ENCODE measurements around the gene WNT2. TPM values are rescaled to one million over a fixed set of nuclear protein-coding genes. Genes with fewer than 3 reads are reported as not detected.
"Not testable (repeated sequence)": the region's sequence is repeated elsewhere in the genome, so short reads cannot be mapped to it uniquely, and the experiment has no call there.

Gene WNT2
- total RNA-seq, 5 donors from 2014 or later (not counting 1 experiment from before 2014, with no cell fraction given), result not detected

- H3K27me3 ChIP-seq (replicated peaks in 1 of 2; ENCODE audit: control insufficient read depth in 2 of 2, extremely low read depth in 1 of 2, insufficient read depth in 2 of 2, low read length in 1 of 2), result peaks cover 0 to 3% of the 10 kb centered on the region in 2 experiments
- no peaks in the 10 kb centered on the region for H3K36me3 ChIP-seq (ENCODE audit: control insufficient read depth in 2 of 2, extremely low read depth in 1 of 2, insufficient read depth in 1 of 2, low read length in 1 of 2)
- no peak overlapping the region for H3K4me3 ChIP-seq (ENCODE audit: control insufficient read depth in 1 of 2, extremely low read depth in 1 of 2, low read length in 1 of 2)
- no peak for ATAC-seq (replicated peaks in 1 of 4)
- Mint-ChIP-seq H3K27me3 (peaks cover 3 to 9% of the 10 kb centered on the region in 2 donors), H3K4me3 (no peak overlapping the region), H3K27ac (no peak overlapping the region), H3K4me1 (no peaks in the 10 kb centered on the region), H3K36me3 (no peaks in the 10 kb centered on the region), H3K9me3 (no peaks in the 10 kb centered on the region)
- ChIA-PET POLR2A (no interaction called here), CTCF (no interaction called here)
- no peak overlapping the region for H3K27ac ChIP-seq (ENCODE audit: low read length)
- no peaks in the 10 kb centered on the region for H3K4me1 ChIP-seq (ENCODE audit: control insufficient read depth in 1 of 2, extremely low read depth in 1 of 2, insufficient read depth in 2 of 2, low read length in 2 of 2)
- DNase-seq, result no peak
- no peaks in the 10 kb centered on the region for H3K9me3 ChIP-seq
These were observed 9.3 kb downstream of the WNT2 start for GRCh38 chr7:117313582-117313981.

GRCh38 chr7:117312593-117313580, 10.0 kb downstream of the WNT2 start:
- H3K27me3 Mint-ChIP-seq, result peaks cover 0 to 9% of the 10 kb centered on the region in 2 donors
- H3K9me3 Mint-ChIP-seq, result no peaks in the 10 kb centered on the region
- WGBS (ENCODE audit: insufficient coverage), result no CpG with 5 or more reads among the region's 5 CpGs
- POLR2A ChIA-PET, result no interaction called here
- no peaks in the 10 kb centered on the region for H3K4me1 ChIP-seq (ENCODE audit: control insufficient read depth in 1 of 2, extremely low read depth in 1 of 2, insufficient read depth in 2 of 2, low read length in 2 of 2)
- no peak overlapping the region for H3K4me3 Mint-ChIP-seq
- DNase-seq, result no peak
- no peaks in the 10 kb centered on the region for H3K36me3 Mint-ChIP-seq
- H3K4me3 ChIP-seq (ENCODE audit: control insufficient read depth in 1 of 2, extremely low read depth in 1 of 2, low read length in 1 of 2), result no peak overlapping the region
- no peak overlapping the region for H3K27ac ChIP-seq (ENCODE audit: low read length)
- CTCF ChIA-PET, result no interaction called here
- H3K27me3 ChIP-seq (replicated peaks in 1 of 2; ENCODE audit: control insufficient read depth in 2 of 2, extremely low read depth in 1 of 2, insufficient read depth in 2 of 2, low read length in 1 of 2), result no peaks in the 10 kb centered on the region
- no peaks in the 10 kb centered on the region for H3K9me3 ChIP-seq
- no peaks in the 10 kb centered on the region for H3K4me1 Mint-ChIP-seq
- ATAC-seq (replicated peaks in 1 of 4), result no peak
- no peak overlapping the region for H3K27ac Mint-ChIP-seq
- no peaks in the 10 kb centered on the region for H3K36me3 ChIP-seq (ENCODE audit: control insufficient read depth in 2 of 2, extremely low read depth in 1 of 2, insufficient read depth in 1 of 2, low read length in 1 of 2)

- ATAC-seq (replicated peaks in 1 of 4), result no peak
- H3K9me3 Mint-ChIP-seq, result no peaks in the 10 kb centered on the region
- no peaks in the 10 kb centered on the region for H3K9me3 ChIP-seq
- no peak overlapping the region for H3K27ac ChIP-seq (ENCODE audit: low read length)
- H3K27me3 Mint-ChIP-seq, result peaks cover 0 to 9% of the 10 kb centered on the region in 2 donors
- no peaks in the 10 kb centered on the region for H3K36me3 ChIP-seq (ENCODE audit: control insufficient read depth in 2 of 2, extremely low read depth in 1 of 2, insufficient read depth in 1 of 2, low read length in 1 of 2)
- no peak overlapping the region for H3K4me3 ChIP-seq (ENCODE audit: control insufficient read depth in 1 of 2, extremely low read depth in 1 of 2, low read length in 1 of 2)
- no peaks in the 10 kb centered on the region for H3K4me1 Mint-ChIP-seq
- H3K27me3 ChIP-seq (replicated peaks in 1 of 2; ENCODE audit: control insufficient read depth in 2 of 2, extremely low read depth in 1 of 2, insufficient read depth in 2 of 2, low read length in 1 of 2), result no peaks in the 10 kb centered on the region
- CTCF ChIA-PET, result no interaction called here
- POLR2A ChIA-PET, result interaction anchor here in 1 of 2 donors (0.6 kb wide), 1 partner anchor 110 kb away, joined by 4 read pairs; no protein-coding TSS in a partner anchor
- H3K4me1 ChIP-seq (ENCODE audit: control insufficient read depth in 1 of 2, extremely low read depth in 1 of 2, insufficient read depth in 2 of 2, low read length in 2 of 2), result no peaks in the 10 kb centered on the region
- H3K36me3 Mint-ChIP-seq, result no peaks in the 10 kb centered on the region
- no peak for DNase-seq
- WGBS (ENCODE audit: insufficient coverage), result no CpG with 5 or more reads among the region's 1 CpG
- no peak overlapping the region for H3K4me3 Mint-ChIP-seq
- no peak overlapping the region for H3K27ac Mint-ChIP-seq
These were observed 14.0 kb downstream of the WNT2 start for GRCh38 chr7:117308891-117309290.

- DNase-seq (no peak), ATAC-seq (replicated peaks in 1 of 4) (no peak)
- Mint-ChIP-seq H3K4me1 (no peaks in the 10 kb centered on the region), H3K9me3 (no peaks in the 10 kb centered on the region), H3K4me3 (no peak overlapping the region), H3K36me3 (no peaks in the 10 kb centered on the region), H3K27me3 (peaks cover 0 to 2% of the 10 kb centered on the region in 2 donors), H3K27ac (no peak overlapping the region)
- 68% methylated on average over 3 of the region's 4 CpGs for WGBS (ENCODE audit: insufficient coverage)
- Histone ChIP-seq H3K27me3 (replicated peaks in 1 of 2; ENCODE audit: control insufficient read depth in 2 of 2, extremely low read depth in 1 of 2, insufficient read depth in 2 of 2, low read length in 1 of 2) (no peaks in the 10 kb centered on the region), H3K27ac (ENCODE audit: low read length) (no peak overlapping the region), H3K4me1 (ENCODE audit: control insufficient read depth in 1 of 2, extremely low read depth in 1 of 2, insufficient read depth in 2 of 2, low read length in 2 of 2) (no peaks in the 10 kb centered on the region), H3K4me3 (ENCODE audit: control insufficient read depth in 1 of 2, extremely low read depth in 1 of 2, low read length in 1 of 2) (no peak overlapping the region), H3K9me3 (no peaks in the 10 kb centered on the region), H3K36me3 (ENCODE audit: control insufficient read depth in 2 of 2, extremely low read depth in 1 of 2, insufficient read depth in 1 of 2, low read length in 1 of 2) (no peaks in the 10 kb centered on the region)
- ChIA-PET CTCF (no interaction called here), POLR2A (no interaction called here)
These were observed 20.5 kb downstream of the WNT2 start for GRCh38 chr7:117302396-117302795.

GRCh38 chr7:117300506-117300905, 22.4 kb downstream of the WNT2 start:
- H3K27ac ChIP-seq (ENCODE audit: low read length); H3K9me3 ChIP-seq; H3K4me1 ChIP-seq (ENCODE audit: control insufficient read depth in 1 of 2, extremely low read depth in 1 of 2, insufficient read depth in 2 of 2, low read length in 2 of 2); H3K4me3 Mint-ChIP-seq; DNase-seq; H3K4me1 Mint-ChIP-seq; H3K4me3 ChIP-seq (ENCODE audit: control insufficient read depth in 1 of 2, extremely low read depth in 1 of 2, low read length in 1 of 2); H3K27me3 Mint-ChIP-seq; H3K9me3 Mint-ChIP-seq; H3K27ac Mint-ChIP-seq; CTCF ChIA-PET; H3K36me3 Mint-ChIP-seq; POLR2A ChIA-PET; H3K27me3 ChIP-seq (replicated peaks in 1 of 2; ENCODE audit: control insufficient read depth in 2 of 2, extremely low read depth in 1 of 2, insufficient read depth in 2 of 2, low read length in 1 of 2); ATAC-seq (replicated peaks in 1 of 4); H3K36me3 ChIP-seq (ENCODE audit: control insufficient read depth in 2 of 2, extremely low read depth in 1 of 2, insufficient read depth in 1 of 2, low read length in 1 of 2): not testable (repeated sequence)
- 76% methylated on average over 2 of the region's 5 CpGs for WGBS (ENCODE audit: insufficient coverage)

- Mint-ChIP-seq H3K27me3 (peaks cover 0 to 2% of the 10 kb centered on the region in 2 donors), H3K4me1 (no peaks in the 10 kb centered on the region), H3K36me3 (no peaks in the 10 kb centered on the region), H3K9me3 (no peaks in the 10 kb centered on the region), H3K4me3 (no peak overlapping the region), H3K27ac (no peak overlapping the region)
- ATAC-seq (replicated peaks in 1 of 4) (no peak), DNase-seq (no peak)
- no peaks in the 10 kb centered on the region for H3K27me3 ChIP-seq (replicated peaks in 1 of 2; ENCODE audit: control insufficient read depth in 2 of 2, extremely low read depth in 1 of 2, insufficient read depth in 2 of 2, low read length in 1 of 2)
- 87% methylated on average over 7 of the region's 12 CpGs for WGBS (ENCODE audit: insufficient coverage)
- H3K9me3 ChIP-seq, result no peaks in the 10 kb centered on the region
- H3K36me3 ChIP-seq (ENCODE audit: control insufficient read depth in 2 of 2, extremely low read depth in 1 of 2, insufficient read depth in 1 of 2, low read length in 1 of 2), result no peaks in the 10 kb centered on the region
- ChIA-PET POLR2A (no interaction called here), CTCF (no interaction called here)
- no peaks in the 10 kb centered on the region for H3K4me1 ChIP-seq (ENCODE audit: control insufficient read depth in 1 of 2, extremely low read depth in 1 of 2, insufficient read depth in 2 of 2, low read length in 2 of 2)
- no peak overlapping the region for H3K4me3 ChIP-seq (ENCODE audit: control insufficient read depth in 1 of 2, extremely low read depth in 1 of 2, low read length in 1 of 2)
- H3K27ac ChIP-seq (ENCODE audit: low read length), result no peak overlapping the region
These were observed 25.3 kb downstream of the WNT2 start for GRCh38 chr7:117297606-117298005.

Data from T-cell (primary cell).